ENCODE results near the gene ABCC8.

Gene ABCC8

DNA sequence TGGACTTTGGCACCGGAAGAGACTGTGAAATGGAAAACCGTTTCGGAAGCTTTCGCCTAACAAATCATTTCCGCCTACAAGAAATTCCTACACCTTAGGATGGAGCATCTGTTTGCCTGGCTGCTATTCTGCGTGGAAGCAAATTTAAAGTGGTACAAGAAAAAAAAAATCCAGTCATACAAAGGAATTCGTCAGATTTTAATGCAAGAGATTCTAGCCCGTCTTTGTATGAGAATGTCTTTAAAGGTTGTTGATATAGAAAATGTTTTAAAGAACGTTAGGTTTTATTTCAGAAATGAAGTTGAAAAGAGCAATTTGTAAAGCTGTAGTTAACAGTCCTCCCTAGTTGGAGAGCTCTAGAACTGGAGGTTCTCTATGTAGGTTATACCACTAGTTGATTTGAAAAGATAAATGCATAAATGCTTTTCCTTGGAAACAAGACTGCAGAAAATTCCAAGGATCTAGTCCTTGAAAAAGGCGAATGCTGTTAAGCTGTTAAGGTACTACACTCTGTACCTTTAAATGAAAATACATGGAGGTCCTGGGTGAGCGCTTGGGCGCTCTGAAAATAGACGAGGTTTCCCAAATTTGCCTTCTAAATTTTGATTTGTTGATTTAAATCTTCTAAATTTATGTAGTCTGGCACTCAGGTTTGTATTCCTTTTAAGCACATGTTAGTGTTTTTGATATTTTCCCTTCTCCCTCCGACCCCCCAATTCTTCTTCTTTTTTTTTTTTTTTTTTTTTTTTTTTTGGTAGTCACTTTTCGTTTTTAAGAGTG, 122.6 kb downstream of the ABCC8 start:
- DNase-seq = peak in 1 of 2 experiments; percentile 39
- no peak for TF ChIP-seq GATA1 (IDR thresholded peaks at IDR 0.05; ENCODE audit: low read depth, low read length)
- peak; percentile 16 for TF ChIP-seq POLR2A (IDR thresholded peaks at IDR 0.05; ENCODE audit: low read length)

GRCh38 chr11:17352950-17353820, 123.5 kb downstream of the ABCC8 start:
- peak; percentile 80 to 85 for DNase-seq
- peak; percentile 52 for TF ChIP-seq POLR2A (IDR thresholded peaks at IDR 0.05; ENCODE audit: low read length)
- no peak for TF ChIP-seq GATA1 (IDR thresholded peaks at IDR 0.05; ENCODE audit: low read depth, low read length)

DNA sequence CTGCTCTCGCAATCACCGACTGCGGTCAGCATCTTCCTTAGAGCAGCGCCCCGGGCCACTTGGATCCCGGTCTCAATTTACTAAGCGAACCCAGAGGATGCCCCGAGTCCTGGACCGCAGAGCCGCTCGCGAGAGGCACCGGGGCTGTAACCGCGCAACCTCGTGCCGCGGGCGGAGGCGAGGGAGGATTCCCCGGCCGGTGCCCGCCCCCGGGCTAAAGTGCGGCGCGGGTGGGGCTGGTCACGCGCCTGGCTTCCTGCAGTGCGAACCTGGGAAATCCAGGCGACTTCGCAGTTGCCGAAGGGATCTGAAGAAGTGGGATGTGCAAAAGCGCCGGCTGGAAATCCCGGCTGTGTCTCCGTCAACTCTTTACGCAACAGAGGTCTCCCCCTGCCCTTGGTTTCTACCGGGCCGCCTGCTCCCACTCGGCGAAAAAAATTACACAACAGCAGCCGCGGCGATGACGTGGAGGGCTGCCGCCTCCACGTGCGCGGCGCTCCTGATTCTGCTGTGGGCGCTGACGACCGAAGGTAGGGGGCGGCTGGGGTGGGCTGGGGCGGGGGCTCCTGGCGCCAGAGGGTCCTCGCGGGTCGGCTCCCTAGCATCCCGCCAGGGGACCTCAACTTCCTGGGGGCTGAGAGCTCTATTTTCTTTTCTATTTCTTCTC, 125.0 kb downstream of the ABCC8 start, which contains the start of gene NCR3LG1:
TSS of gene NCR3LG1 (plus strand) at position 291 of the 667 bp plus-strand sequence. CDS start at position 461, 170 bp downstream.
- TF ChIP-seq POLR2A (IDR thresholded peaks at IDR 0.05; ENCODE audit: low read length) (peak; percentile 42), GATA1 (IDR thresholded peaks at IDR 0.05; ENCODE audit: low read depth, low read length) (no peak)
- DNase-seq = peak; percentile 61 to 76

GRCh38 chr11:17351172-17351509, 125.5 kb downstream of the ABCC8 start:
- TF ChIP-seq GATA1 (IDR thresholded peaks at IDR 0.05; ENCODE audit: low read depth, low read length) (no peak), POLR2A (IDR thresholded peaks at IDR 0.05; ENCODE audit: low read length) (no peak)
- DNase-seq = no peak

- TF ChIP-seq GATA1 (IDR thresholded peaks at IDR 0.05; ENCODE audit: low read depth, low read length) (no peak), POLR2A (IDR thresholded peaks at IDR 0.05; ENCODE audit: low read length) (no peak)
- no peak for DNase-seq
These were observed 126.0 kb downstream of the ABCC8 start for GRCh38 chr11:17350455-17351171.

- TF ChIP-seq GATA1 (IDR thresholded peaks at IDR 0.05; ENCODE audit: low read depth, low read length) = no peak
- TF ChIP-seq POLR2A (IDR thresholded peaks at IDR 0.05; ENCODE audit: low read length) = no peak
- DNase-seq = no peak
These were observed 129.0 kb downstream of the ABCC8 start for GRCh38 chr11:17347676-17348075.

- no peak for TF ChIP-seq POLR2A (IDR thresholded peaks at IDR 0.05; ENCODE audit: low read length)
- TF ChIP-seq GATA1 (IDR thresholded peaks at IDR 0.05; ENCODE audit: low read depth, low read length) = no peak
These were observed 132.7 kb downstream of the ABCC8 start for GRCh38 chr11:17343907-17344306.

DNA sequence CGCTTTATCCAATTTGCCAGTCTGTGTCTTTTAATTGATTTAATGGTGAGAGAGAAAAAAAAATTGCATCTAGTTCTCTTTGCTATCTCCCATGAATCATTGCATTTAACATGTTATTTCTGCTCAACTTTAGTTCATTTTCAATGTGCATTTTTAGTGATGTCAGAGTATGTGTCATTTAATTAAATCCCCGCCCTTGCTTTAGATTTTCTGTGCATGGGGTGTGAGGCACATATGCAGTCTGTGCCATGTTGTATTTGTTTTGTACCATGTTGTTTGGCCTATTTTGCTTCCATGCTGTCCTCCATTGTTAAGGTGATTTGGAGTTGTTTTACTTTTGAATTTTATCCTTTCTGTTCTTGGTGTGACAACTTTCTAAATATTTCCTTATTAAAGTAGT, 133.4 kb downstream of the ABCC8 start:
- TF ChIP-seq POLR2A (IDR thresholded peaks at IDR 0.05; ENCODE audit: low read length) (no peak), GATA1 (IDR thresholded peaks at IDR 0.05; ENCODE audit: low read depth, low read length) (no peak)
- no peak for DNase-seq

More at GRCh38 chr11:17343907-17344306, 132.7 kb downstream of the ABCC8 start:
- DNase-seq = peak; percentile 15 to 33

All from erythroblast (primary cell).